Measurements from ENCODE around the gene AFF2. TPM values are rescaled to one million over a fixed set of nuclear protein-coding genes. Genes with fewer than 3 reads are reported as not detected.
"Not testable (repeated sequence)": the region's sequence is repeated elsewhere in the genome, so short reads cannot be mapped to it uniquely, and the experiment has no call there.

The AFF2 gene
- total RNA-seq, 1 donor from 2014 or later = 0.22 TPM

- DNase-seq (ENCODE audit: missing footprints) = no peak
- intact Hi-C loops (cut with DNase I) = no loop called here
- ATAC-seq = no peak
Observed at GRCh38 chrX:148618470-148619445, 118.3 kb downstream of the AFF2 start.

GRCh38 chrX:148620023-148620422 lies 119.6 kb downstream of the AFF2 start:
- no peak for DNase-seq (ENCODE audit: missing footprints)
- intact Hi-C loops (cut with DNase I) = no loop called here
- ATAC-seq = no peak

GRCh38 chrX:148624951-148625474 lies 124.6 kb downstream of the AFF2 start:
- intact Hi-C loops (cut with DNase I) = no loop called here
- DNase-seq (ENCODE audit: missing footprints) (no peak), ATAC-seq (no peak)

DNA sequence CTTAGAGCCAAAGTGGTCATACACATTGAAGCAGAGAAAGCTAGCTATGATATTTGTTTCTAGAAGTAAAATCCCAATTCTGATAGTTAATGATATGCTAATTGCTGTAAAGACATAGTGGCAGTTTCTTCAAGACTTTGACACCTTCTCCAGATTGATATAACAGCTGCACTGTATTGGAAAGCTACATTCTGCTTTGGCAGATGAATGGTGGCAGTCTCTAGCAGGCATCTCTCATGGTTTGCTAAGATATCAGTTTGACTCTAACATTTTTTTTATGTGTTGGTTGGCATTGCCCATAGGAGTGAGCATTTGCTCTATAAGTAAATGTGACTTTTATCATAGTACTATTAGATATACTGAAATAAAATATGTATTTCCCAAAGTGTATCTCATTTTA lies 128.2 kb downstream of the AFF2 start:
- ATAC-seq (no peak), DNase-seq (ENCODE audit: missing footprints) (no peak)
- intact Hi-C loops (cut with DNase I) = no loop called here

DNA sequence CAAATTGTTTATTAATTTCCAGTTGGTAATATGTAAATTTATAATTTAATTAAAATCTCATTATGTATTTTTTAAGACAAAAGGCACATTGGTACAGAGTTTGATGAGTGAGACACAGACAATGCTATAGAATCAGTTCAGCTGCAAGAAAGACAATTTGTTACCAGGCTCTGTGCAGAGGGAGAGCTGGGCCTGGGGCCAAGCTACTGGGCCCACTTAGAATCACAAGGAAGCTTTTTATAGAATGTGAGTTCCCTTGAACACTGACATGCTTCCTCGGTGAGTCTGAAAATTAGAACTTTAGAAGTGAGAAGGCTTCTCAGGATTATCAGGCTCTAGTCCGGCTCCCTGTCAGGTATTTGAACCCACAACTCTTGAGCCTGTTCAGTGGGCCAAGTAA lies 129.0 kb downstream of the AFF2 start:
- no peak for ATAC-seq

DNA sequence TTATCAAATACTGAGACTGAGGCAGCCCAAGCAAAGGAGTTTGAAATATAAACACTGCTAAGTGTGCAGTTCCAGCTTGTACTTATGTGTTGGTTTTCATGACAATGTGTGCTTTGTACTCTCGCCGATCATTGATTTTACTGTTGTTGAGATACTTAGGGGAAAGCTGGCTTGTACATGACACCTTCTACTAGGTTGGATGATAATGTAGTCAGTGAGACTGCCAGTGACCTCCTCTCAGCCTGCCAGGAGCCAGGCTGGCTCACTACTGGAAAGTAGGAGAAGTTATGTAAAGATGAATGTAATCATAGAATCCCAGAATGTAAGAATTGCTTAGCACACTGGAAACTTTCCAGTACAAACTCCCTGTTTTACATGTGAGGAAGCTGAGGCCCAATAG lies 132.0 kb downstream of the AFF2 start:
- intact Hi-C loops (cut with DNase I) = no loop called here
- ATAC-seq (no peak), DNase-seq (ENCODE audit: missing footprints) (no peak)

More for the DNA sequence above, 129.0 kb downstream of the AFF2 start:
- DNase-seq (ENCODE audit: missing footprints) = no peak
- intact Hi-C loops (cut with DNase I) = no loop called here

DNA sequence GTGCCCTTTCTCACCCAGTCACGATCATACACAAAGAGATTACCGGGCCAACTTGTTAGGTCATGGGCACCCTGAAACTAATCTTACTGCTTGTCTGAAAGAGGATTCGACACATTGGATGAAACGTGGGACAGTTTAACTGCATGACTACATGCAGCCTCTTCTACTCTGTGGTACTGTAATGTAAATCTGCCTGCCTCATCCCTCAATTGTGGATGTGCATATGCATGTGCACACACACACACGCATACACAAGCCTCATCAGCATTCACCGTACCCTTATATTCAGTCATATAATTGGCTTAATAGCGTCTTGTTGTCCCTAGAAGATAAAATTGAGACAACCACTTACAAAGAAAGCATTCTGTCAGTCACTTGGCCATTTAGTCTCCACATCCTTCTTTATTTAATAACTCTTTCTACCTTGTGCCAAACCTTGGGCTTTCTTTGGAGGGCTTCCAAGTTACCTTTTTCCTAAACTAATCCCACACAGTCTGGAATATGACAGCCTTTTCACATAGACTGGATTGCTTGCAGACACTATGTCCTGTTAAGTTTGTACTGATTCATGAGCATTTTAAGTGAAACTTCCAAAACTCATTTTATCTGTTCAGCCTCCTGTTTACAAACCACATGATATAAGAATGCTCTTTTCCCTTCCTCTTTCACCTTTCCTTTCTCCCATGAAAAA lies 132.9 kb downstream of the AFF2 start:
- no peak for DNase-seq (ENCODE audit: missing footprints)
- intact Hi-C loops (cut with DNase I) = no loop called here
- no peak for ATAC-seq

DNA sequence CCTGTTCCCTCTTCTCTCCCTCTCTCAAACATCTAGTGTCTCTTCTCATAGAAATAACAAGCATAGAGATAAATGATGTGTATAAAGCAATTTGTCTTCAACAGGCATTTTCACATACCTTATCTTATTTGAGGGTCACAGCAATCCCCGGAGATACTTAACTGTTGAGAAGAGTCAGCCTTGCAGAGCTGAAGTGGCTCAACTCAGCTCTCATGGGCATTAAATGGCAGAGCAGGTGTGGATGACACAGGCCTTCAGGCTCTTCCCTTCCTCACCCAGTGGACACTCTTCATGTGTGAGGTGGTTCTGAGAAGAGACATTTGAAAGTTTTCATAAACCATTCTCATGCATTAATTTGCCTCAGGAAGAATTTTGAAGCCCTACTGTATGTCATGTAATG lies 134.2 kb downstream of the AFF2 start:
- DNase-seq (ENCODE audit: missing footprints) = no peak
- intact Hi-C loops (cut with DNase I) = no loop called here
- no peak for ATAC-seq

GRCh38 chrX:148643460-148643859 lies 143.0 kb downstream of the AFF2 start:
- no peak for ATAC-seq
- intact Hi-C loops (cut with DNase I) = no loop called here

GRCh38 chrX:148647651-148648050 lies 147.2 kb downstream of the AFF2 start:
- DNase-seq (ENCODE audit: missing footprints) = no peak
- intact Hi-C loops (cut with DNase I) = no loop called here
- ATAC-seq = no peak

More at GRCh38 chrX:148643460-148643859, 143.0 kb downstream of the AFF2 start:
- no peak for DNase-seq (ENCODE audit: missing footprints)

GRCh38 chrX:148649145-148649795 lies 148.9 kb downstream of the AFF2 start:
- no peak for ATAC-seq
- intact Hi-C loops (cut with DNase I) = no loop called here
- DNase-seq (ENCODE audit: missing footprints) = no peak

GRCh38 chrX:148658115-148658730 lies 157.8 kb downstream of the AFF2 start:
- no peak for DNase-seq (ENCODE audit: missing footprints)
- ATAC-seq = no peak
- intact Hi-C loops (cut with DNase I) = no loop called here

- intact Hi-C loops (cut with DNase I) = no loop called here
- ATAC-seq = no peak
Observed at GRCh38 chrX:148659481-148659880, 159.1 kb downstream of the AFF2 start.

GRCh38 chrX:148661035-148661434 lies 160.6 kb downstream of the AFF2 start:
- intact Hi-C loops (cut with DNase I) = no loop called here
- no peak for DNase-seq (ENCODE audit: missing footprints)
- no peak for ATAC-seq

More at GRCh38 chrX:148659481-148659880, 159.1 kb downstream of the AFF2 start:
- no peak for DNase-seq (ENCODE audit: missing footprints)

GRCh38 chrX:148662014-148662413 lies 161.6 kb downstream of the AFF2 start:
- DNase-seq (ENCODE audit: missing footprints) (no peak), ATAC-seq (no peak)
- intact Hi-C loops (cut with DNase I) = no loop called here

GRCh38 chrX:148664171-148664570 lies 163.8 kb downstream of the AFF2 start:
- DNase-seq (ENCODE audit: missing footprints) (no peak), ATAC-seq (no peak)
- intact Hi-C loops (cut with DNase I) = no loop called here

GRCh38 chrX:148664995-148665394 lies 164.6 kb downstream of the AFF2 start:
- ATAC-seq (no peak), DNase-seq (ENCODE audit: missing footprints) (no peak)
- intact Hi-C loops (cut with DNase I) = no loop called here

- intact Hi-C loops (cut with DNase I); ATAC-seq; DNase-seq (ENCODE audit: missing footprints): not testable (repeated sequence)
Observed at GRCh38 chrX:148669175-148669574, 168.8 kb downstream of the AFF2 start.

DNA sequence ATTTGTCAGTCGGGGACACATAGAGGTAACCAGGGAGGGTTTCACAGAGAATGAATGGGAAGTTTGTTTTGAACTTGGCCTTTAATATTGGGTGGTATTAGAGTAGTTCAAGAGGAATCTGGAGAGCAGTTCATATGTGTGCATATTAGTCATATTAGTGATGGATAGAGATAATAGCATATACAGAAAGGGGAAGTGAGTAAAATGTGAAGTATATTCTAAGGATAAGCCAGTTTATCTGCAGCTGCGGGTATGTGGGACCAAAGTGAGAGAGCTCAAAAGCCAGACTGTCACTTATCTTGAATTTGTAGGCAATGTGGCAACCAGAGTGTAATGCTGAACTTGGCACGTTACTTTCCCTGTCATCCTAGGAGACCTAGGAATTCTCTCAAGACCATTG lies 169.9 kb downstream of the AFF2 start:
- DNase-seq (ENCODE audit: missing footprints) (no peak), ATAC-seq (no peak)

More for the DNA sequence above, 169.9 kb downstream of the AFF2 start:
- intact Hi-C loops (cut with DNase I) = no loop called here

All from Right ventricle myocardium inferior (tissue), 1 donor.